ENCODE results near the gene CRTAC1. TPM values are rescaled to one million over a fixed set of nuclear protein-coding genes. Genes with fewer than 3 reads are reported as not detected.

The CRTAC1 gene
- polyA plus RNA-seq, 3 donors = not detected

- Histone ChIP-seq H3K9me3 (replicated peaks in 1 of 2; ENCODE audit: control insufficient read depth in 1 of 2, insufficient read depth in 1 of 2, low read length in 2 of 2) (no peaks in the 10 kb centered on the region), H2AFZ (ENCODE audit: insufficient read depth, low read depth, low read length, poor library complexity, severe bottlenecking) (no peak overlapping the region), H3K27ac (ENCODE audit: low read depth in 1 of 2, low read length in 2 of 2) (no peak overlapping the region), H3K27me3 (ENCODE audit: control insufficient read depth in 2 of 2, insufficient read depth in 2 of 2, low read length in 2 of 2) (peaks cover 0 to 2% of the 10 kb centered on the region in 2 donors), H3K36me3 (replicated peaks in 1 of 2; ENCODE audit: control insufficient read depth in 1 of 2, insufficient read depth in 2 of 2, low read length in 2 of 2) (no peaks in the 10 kb centered on the region), H4K20me1 (ENCODE audit: insufficient read depth, low read length) (no peaks in the 10 kb centered on the region), H3K4me3 (replicated peaks in 1 of 3; ENCODE audit: low read depth in 2 of 3, low read length in 3 of 3) (no peak overlapping the region), H3K4me1 (ENCODE audit: control insufficient read depth in 1 of 2, insufficient read depth in 2 of 2, low read length in 2 of 2) (no peaks in the 10 kb centered on the region), H3K9ac (ENCODE audit: insufficient read depth, low read length, poor library complexity, severe bottlenecking) (no peak overlapping the region), H3K79me2 (ENCODE audit: insufficient read depth, low read length) (no peaks in the 10 kb centered on the region), H3K4me2 (replicated peaks; ENCODE audit: extremely low read depth, low read length, poor library complexity, severe bottlenecking) (no peak overlapping the region)
- intact Hi-C loops (cut with micrococcal nuclease) = no loop called here
- 91% methylated on average over 5 of the region's 12 CpGs for WGBS (ENCODE audit: insufficient coverage)
- Mint-ChIP-seq H3K9me3 (peaks cover 0 to 2% (median 0%) of the 10 kb centered on the region in 7 donors), H3K36me3 (no peaks in the 10 kb centered on the region), H3K27me3 (ENCODE audit: low read depth in 3 of 3) (peaks cover 6 to 10% (median 8%) of the 10 kb centered on the region in 3 donors), H3K4me1 (no peaks in the 10 kb centered on the region), H3K27ac (no peak overlapping the region), H3K4me3 (no peak overlapping the region)
- TF ChIP-seq CTCF (IDR thresholded peaks at IDR 0.05) = no peak
- no peak for DNase-seq
Observed at GRCh38 chr10:97888641-97889262, 141.7 kb downstream of the CRTAC1 start.

- no peaks in the 10 kb centered on the region for H3K4me1 ChIP-seq (ENCODE audit: control insufficient read depth in 1 of 2, insufficient read depth in 2 of 2, low read length in 2 of 2)
- no peak overlapping the region for H3K27ac ChIP-seq (ENCODE audit: low read depth in 1 of 2, low read length in 2 of 2)
- no peaks in the 10 kb centered on the region for H3K9me3 ChIP-seq (replicated peaks in 1 of 2; ENCODE audit: control insufficient read depth in 1 of 2, insufficient read depth in 1 of 2, low read length in 2 of 2)
- H3K4me2 ChIP-seq (replicated peaks; ENCODE audit: extremely low read depth, low read length, poor library complexity, severe bottlenecking) = no peak overlapping the region
- H3K9ac ChIP-seq (ENCODE audit: insufficient read depth, low read length, poor library complexity, severe bottlenecking) = no peak overlapping the region
- 97% methylated on average over 5 of the region's 7 CpGs for WGBS (ENCODE audit: insufficient coverage)
- H3K4me3 ChIP-seq (replicated peaks in 1 of 3; ENCODE audit: low read depth in 2 of 3, low read length in 3 of 3) = no peak overlapping the region
- H3K27ac Mint-ChIP-seq = no peak overlapping the region
- DNase-seq = no peak
- no peaks in the 10 kb centered on the region for H3K36me3 Mint-ChIP-seq
- TF ChIP-seq CTCF (IDR thresholded peaks at IDR 0.05) = no peak
- H2AFZ ChIP-seq (ENCODE audit: insufficient read depth, low read depth, low read length, poor library complexity, severe bottlenecking) = no peak overlapping the region
- intact Hi-C loops (cut with micrococcal nuclease) = no loop called here
- peaks cover 0 to 2% (median 0%) of the 10 kb centered on the region in 7 donors for H3K9me3 Mint-ChIP-seq
- no peaks in the 10 kb centered on the region for H3K27me3 ChIP-seq (ENCODE audit: control insufficient read depth in 2 of 2, insufficient read depth in 2 of 2, low read length in 2 of 2)
- H3K36me3 ChIP-seq (replicated peaks in 1 of 2; ENCODE audit: control insufficient read depth in 1 of 2, insufficient read depth in 2 of 2, low read length in 2 of 2) = no peaks in the 10 kb centered on the region
- H3K4me1 Mint-ChIP-seq = no peaks in the 10 kb centered on the region
- no peaks in the 10 kb centered on the region for H3K79me2 ChIP-seq (ENCODE audit: insufficient read depth, low read length)
- H3K27me3 Mint-ChIP-seq (ENCODE audit: low read depth in 3 of 3) = peaks cover 3 to 10% (median 8%) of the 10 kb centered on the region in 3 donors
- no peaks in the 10 kb centered on the region for H4K20me1 ChIP-seq (ENCODE audit: insufficient read depth, low read length)
- H3K4me3 Mint-ChIP-seq = no peak overlapping the region
Observed at GRCh38 chr10:97888134-97888533, 142.3 kb downstream of the CRTAC1 start.
